IPS-15b (cell line): ENCODE measurements around the gene PRICKLE2.
"Not testable (repeated sequence)": the region's sequence is repeated elsewhere in the genome, so short reads cannot be mapped to it uniquely, and the experiment has no call there.

Source experiments
- H3K27me3 ChIP-seq: one replicate; pipeline ENCODE4 v1.6.1; 2013; ENCODE audit warnings: low read length; ENCODE audit not compliant: control insufficient read depth, insufficient read depth
- H3K36me3 ChIP-seq: one replicate; pipeline ENCODE4 v1.6.1; 2013; ENCODE audit warnings: low read length; ENCODE audit not compliant: control insufficient read depth, insufficient read depth
- H3K4me1 ChIP-seq: one replicate; pipeline ENCODE4 v1.6.1; 2013; ENCODE audit warnings: mild to moderate bottlenecking, low read length; ENCODE audit not compliant: control insufficient read depth, insufficient read depth
- H3K4me3 ChIP-seq: one replicate; pipeline ENCODE4 v1.5.1; 2013; ENCODE audit warnings: low read depth, low read length
- H3K9ac ChIP-seq: one replicate; pipeline ENCODE4 v1.6.1; 2013; ENCODE audit warnings: low read depth, mild to moderate bottlenecking, low read length
- H3K9me3 ChIP-seq: one replicate; pipeline ENCODE4 v1.6.1; 2013; ENCODE audit warnings: mild to moderate bottlenecking, low read length; ENCODE audit not compliant: control insufficient read depth, insufficient read depth

PRICKLE2 gene

GRCh38 chr3:64094713-64095079 is 130.6 kb downstream of the PRICKLE2 start:
- Histone ChIP-seq H3K4me1 (peaks cover 24% of the 10 kb centered on the region), H3K4me3 (no peak overlapping the region), H3K9ac (no peak overlapping the region), H3K9me3 (no peaks in the 10 kb centered on the region), H3K27me3 (no peaks in the 10 kb centered on the region), H3K36me3 (no peaks in the 10 kb centered on the region)

DNA sequence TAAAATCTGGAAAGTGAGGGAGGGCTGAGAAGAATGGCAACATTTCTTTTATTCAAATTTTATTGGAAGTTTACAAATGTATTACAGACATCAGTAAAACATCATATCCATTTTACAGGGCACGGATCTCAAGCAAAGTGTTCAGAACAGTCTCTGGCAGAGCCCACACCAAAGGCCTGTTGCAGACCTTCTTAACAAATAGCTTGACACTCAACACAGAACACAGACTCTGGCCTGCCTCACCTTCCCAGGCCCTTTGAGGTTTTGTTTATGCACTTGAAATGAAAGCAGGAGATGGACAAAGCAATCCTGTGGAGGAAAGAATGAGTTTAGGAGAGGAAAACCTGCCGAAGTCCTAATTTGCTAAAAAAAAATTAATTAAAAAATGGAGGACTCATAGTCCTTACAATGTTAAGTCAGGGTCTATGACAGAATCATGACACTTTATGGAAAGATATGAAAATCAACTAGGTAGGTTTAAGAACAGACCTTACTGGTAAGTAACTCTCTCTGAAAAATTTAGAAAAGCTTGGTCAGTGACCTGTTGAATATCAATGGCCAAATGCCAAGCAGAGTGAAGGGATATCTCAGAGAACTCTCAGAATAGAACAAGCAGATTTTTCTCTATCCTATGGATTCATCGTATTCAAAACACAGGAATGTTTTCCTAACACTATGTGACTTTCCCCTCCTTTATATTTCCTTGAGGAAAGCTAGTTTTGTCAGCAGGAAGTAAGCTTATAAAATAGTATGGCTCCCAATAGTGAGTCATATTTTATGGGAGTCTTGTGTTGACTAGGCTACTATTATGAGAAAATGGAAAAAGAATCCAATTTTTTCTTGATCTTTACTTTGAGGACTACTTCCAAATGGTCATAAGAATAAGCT is 131.2 kb downstream of the PRICKLE2 start:
- peaks cover 27% of the 10 kb centered on the region for H3K4me1 ChIP-seq
- no peak overlapping the region for H3K4me3 ChIP-seq
- no peak overlapping the region for H3K9ac ChIP-seq
- no peaks in the 10 kb centered on the region for H3K36me3 ChIP-seq
- H3K27me3 ChIP-seq = no peaks in the 10 kb centered on the region
- H3K9me3 ChIP-seq = no peaks in the 10 kb centered on the region

DNA sequence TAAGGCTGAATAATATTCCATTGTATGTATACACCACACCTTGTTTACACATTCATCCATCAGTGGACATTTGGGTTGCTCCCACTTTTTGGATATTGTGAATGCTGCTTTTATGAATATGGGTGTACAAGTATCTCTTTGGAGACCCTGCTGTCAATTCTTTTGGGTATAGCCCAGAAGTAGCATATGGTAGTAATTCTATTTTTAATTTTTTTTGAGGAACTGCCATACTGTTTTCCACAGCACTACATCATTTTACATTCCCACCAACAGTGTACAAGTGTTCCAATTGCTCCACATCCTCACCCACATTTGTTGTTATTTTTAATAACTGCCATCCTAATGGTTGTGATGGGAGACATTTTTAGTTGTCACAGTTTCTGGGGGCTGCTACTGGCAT is 132.1 kb downstream of the PRICKLE2 start:
- peaks cover 28% of the 10 kb centered on the region for H3K4me1 ChIP-seq
- H3K4me3 ChIP-seq = no peak overlapping the region
- no peaks in the 10 kb centered on the region for H3K36me3 ChIP-seq
- no peaks in the 10 kb centered on the region for H3K9me3 ChIP-seq
- H3K9ac ChIP-seq = no peak overlapping the region
- H3K27me3 ChIP-seq = no peaks in the 10 kb centered on the region

DNA sequence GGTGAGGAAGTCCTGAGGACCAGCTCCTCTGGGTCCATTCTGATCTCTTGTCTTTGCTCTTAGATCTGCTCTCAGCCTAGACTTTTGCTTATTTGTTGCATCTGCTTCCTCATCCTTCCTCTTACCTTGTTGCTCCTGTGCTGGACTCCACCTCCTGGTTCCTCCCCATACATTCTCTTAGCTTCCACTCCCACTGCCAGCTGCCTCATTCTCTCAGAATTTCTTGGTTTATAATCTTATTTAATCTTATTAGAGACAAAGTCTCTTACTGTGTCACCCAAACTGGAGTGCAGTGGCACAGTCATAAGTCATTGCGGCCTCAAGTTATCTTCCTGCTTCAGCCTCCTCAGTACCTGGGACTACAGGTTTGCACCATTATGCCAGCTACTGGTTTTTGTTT is 133.8 kb downstream of the PRICKLE2 start:
- Histone ChIP-seq H3K4me1 (peaks cover 33% of the 10 kb centered on the region), H3K4me3 (no peak overlapping the region), H3K36me3 (no peaks in the 10 kb centered on the region), H3K9me3 (no peaks in the 10 kb centered on the region), H3K27me3 (no peaks in the 10 kb centered on the region), H3K9ac (no peak overlapping the region)

DNA sequence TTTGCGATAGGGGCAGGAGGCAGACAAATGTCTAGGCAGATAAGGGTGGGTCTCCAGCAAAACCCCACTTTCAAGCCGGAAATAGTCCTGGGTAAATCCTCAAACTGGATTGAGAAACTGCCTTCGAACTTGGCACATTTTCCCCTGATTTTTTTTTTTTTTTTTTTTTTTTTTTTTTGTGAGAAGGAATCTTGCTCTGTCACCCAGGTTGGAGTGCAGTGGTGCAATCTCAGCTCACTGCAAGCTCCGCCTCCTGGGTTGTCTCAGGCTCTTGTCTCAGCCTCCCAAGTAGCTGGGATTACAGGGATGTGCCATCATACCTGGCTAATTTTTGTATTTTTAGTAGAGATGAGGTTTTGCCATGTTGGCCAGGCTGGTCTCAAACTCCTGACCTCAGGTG is 135.9 kb downstream of the PRICKLE2 start:
- H3K4me1 ChIP-seq = peaks cover 22% of the 10 kb centered on the region
- not testable (repeated sequence) for H3K9ac ChIP-seq, H3K27me3 ChIP-seq, H3K9me3 ChIP-seq, H3K36me3 ChIP-seq, H3K4me3 ChIP-seq

DNA sequence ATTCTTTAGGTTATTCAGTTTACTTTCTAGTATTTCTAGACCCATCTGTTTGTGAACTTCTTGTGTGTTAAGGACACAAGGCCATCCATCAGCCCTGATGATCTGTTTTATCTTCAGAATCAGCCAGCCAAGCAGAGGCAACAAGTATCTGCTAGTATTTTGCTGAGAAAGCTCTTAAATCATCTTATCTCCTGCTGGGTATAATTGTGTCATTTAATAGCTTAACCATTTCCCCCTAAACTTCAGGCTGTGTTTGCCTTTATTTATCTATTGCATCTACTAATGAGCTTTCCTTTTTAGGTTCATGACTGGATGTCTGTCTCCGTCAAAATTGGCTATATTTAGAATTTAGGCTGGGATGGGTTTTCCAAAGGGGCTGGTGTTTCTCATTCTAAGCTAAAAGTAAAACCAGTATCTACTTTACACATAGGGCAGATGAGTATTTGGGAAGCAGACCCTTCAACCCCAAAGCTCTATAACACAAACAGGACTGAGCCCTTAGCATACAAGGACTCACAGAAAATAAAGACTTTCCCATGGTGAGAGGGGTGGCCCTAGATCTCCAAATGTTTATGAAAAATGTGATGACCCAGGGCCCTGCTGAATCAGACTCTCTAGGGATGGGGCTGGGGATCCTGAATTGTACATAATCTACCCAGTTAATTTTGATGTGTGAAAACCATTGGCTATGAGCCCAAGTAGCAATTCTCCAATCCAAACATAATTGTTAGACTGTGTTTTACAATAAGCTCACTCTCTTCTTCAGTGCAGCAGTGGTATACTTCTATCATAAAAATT is 136.7 kb downstream of the PRICKLE2 start:
- Histone ChIP-seq H3K4me3 (no peak overlapping the region), H3K27me3 (no peaks in the 10 kb centered on the region), H3K36me3 (no peaks in the 10 kb centered on the region), H3K9me3 (no peaks in the 10 kb centered on the region), H3K4me1 (peaks cover 15% of the 10 kb centered on the region), H3K9ac (no peak overlapping the region)

DNA sequence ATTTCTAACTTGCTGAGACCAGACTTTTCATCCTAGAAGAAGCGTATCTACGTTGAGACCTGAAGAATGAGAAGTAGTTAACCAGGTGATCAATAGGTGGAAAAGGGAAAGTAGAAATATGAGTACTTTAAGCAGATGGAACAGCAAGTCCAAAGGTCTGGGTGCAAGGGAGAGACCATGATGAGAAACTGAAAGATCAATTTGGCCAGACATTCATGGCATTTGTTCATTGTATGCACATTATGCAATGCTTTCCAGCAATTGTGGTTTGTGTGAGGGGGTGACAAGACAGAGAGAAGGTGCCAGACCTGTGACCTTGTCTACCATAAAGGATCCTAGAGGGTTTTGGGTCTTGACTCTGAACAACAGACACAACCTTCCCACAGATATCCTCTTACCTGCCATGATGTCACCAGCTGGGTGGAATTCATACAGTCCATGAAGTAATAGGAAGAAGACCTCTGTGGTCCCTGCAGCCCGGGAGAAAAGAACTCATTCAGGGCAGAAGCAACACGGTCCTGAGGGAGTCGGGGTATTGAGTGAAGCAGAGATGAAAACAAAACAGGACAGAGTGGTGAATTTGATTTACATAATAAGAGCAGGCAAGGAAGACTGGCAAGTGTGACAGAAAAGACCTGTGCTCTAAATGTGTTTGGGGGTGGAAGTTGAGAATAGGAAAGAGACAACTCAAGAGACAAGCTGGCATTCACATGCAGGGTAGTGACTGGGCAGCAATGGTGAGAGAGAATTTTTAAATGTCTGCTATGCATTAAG is 138.6 kb downstream of the PRICKLE2 start:
- Histone ChIP-seq H3K36me3 (no peaks in the 10 kb centered on the region), H3K4me3 (no peak overlapping the region), H3K4me1 (peaks cover 16% of the 10 kb centered on the region), H3K9ac (no peak overlapping the region), H3K9me3 (no peaks in the 10 kb centered on the region), H3K27me3 (no peaks in the 10 kb centered on the region)

GRCh38 chr3:64084640-64085039 is 140.6 kb downstream of the PRICKLE2 start:
- no peaks in the 10 kb centered on the region for H3K27me3 ChIP-seq
- H3K36me3 ChIP-seq = no peaks in the 10 kb centered on the region
- no peak overlapping the region for H3K9ac ChIP-seq
- peaks cover 16% of the 10 kb centered on the region for H3K4me1 ChIP-seq
- no peaks in the 10 kb centered on the region for H3K9me3 ChIP-seq
- no peak overlapping the region for H3K4me3 ChIP-seq

- Histone ChIP-seq H3K27me3 (no peaks in the 10 kb centered on the region), H3K9ac (no peak overlapping the region), H3K4me1 (peaks cover 12% of the 10 kb centered on the region), H3K9me3 (no peaks in the 10 kb centered on the region), H3K4me3 (no peak overlapping the region), H3K36me3 (no peaks in the 10 kb centered on the region)
These were observed 141.7 kb downstream of the PRICKLE2 start for GRCh38 chr3:64083575-64083974.

DNA sequence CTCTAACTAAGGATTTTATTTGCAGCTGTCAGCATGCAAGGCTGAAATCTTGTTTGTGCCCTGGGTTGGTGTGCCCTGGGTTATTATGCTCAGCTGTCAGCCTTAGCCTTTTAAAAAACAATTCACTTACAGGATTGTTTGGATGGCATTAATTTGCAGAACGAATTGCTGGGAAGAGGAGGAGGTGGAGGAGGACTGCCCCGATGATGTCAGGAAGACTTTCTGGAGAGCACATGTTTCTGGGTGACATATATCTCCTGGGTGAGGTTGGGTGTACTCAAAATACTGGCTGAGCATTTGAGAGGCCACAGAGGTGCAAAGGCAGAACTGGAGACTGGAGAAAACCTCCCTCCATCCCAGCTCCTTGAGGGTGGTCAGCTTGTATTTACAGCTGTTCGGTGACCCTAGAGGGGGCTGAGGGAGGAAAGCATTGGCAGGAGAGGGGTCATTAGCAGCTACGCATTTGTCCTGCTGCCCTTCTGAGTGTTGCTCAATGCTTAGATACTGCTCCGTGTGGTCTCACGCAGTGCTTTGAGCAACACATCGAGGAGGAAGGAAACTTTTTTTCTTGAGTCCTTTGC is 142.2 kb downstream of the PRICKLE2 start:
- H3K27me3 ChIP-seq = no peaks in the 10 kb centered on the region
- H3K4me3 ChIP-seq = no peak overlapping the region
- H3K4me1 ChIP-seq = peaks cover 12% of the 10 kb centered on the region
- H3K9me3 ChIP-seq = no peaks in the 10 kb centered on the region
- H3K9ac ChIP-seq = no peak overlapping the region
- H3K36me3 ChIP-seq = no peaks in the 10 kb centered on the region

DNA sequence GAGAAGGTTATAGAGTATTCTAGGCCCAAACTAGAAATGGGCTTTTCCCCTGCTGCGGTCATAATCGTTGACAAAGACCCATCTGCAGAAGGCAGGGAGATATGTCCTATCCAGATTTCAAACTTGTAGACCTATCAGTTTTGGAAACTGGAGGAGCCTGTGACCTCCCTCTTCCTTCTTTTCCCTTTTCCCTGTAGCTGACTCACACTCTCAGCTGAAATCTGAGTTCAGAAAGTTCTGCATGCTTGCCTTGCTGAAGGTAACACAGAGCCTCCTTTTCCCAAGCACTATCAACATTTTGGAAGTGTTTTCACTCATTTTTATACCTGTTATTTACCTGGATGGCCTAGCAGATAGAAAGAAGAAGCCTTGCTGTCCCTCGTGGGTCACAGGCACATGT is 142.9 kb downstream of the PRICKLE2 start:
- Histone ChIP-seq H3K36me3 (no peaks in the 10 kb centered on the region), H3K9ac (no peak overlapping the region)

More for the DNA sequence above, 142.9 kb downstream of the PRICKLE2 start:
- H3K4me1 ChIP-seq = peaks cover 12% of the 10 kb centered on the region
- H3K4me3 ChIP-seq = no peak overlapping the region
- no peaks in the 10 kb centered on the region for H3K27me3 ChIP-seq
- H3K9me3 ChIP-seq = no peaks in the 10 kb centered on the region
